Measurements from ENCODE around the gene SOBP. TPM values are rescaled to one million over a fixed set of nuclear protein-coding genes. Genes with fewer than 3 reads are reported as not detected.

Gene SOBP
- total RNA-seq, 1 experiment from 2014 or later: 0.22 TPM

GRCh38 chr6:107637316-107638315 lies 147.7 kb downstream of the SOBP start:
- H3K36me3 ChIP-seq (ENCODE audit: low read depth): no peaks in the 10 kb centered on the region
- no peak overlapping the region for H3K27ac ChIP-seq
- H3K9me3 ChIP-seq (ENCODE audit: insufficient read depth, low read depth): no peaks in the 10 kb centered on the region
- no peaks in the 10 kb centered on the region for H3K9me2 ChIP-seq (ENCODE audit: insufficient read depth)
- no TSS peak for BruUV-seq (replicated peaks)
- H3K4me1 ChIP-seq (replicated peaks; ENCODE audit: insufficient read depth): no peaks in the 10 kb centered on the region
- H4K20me1 ChIP-seq (ENCODE audit: insufficient read depth): no peaks in the 10 kb centered on the region
- no peaks in the 10 kb centered on the region for H3F3A ChIP-seq (ENCODE audit: insufficient read depth, low read depth)
- intact Hi-C loops (cut with micrococcal nuclease; ENCODE audit: unreplicated experiment): no loop called here
- no peak overlapping the region for H3K4me3 ChIP-seq
- TF ChIP-seq EZH2 (IDR thresholded peaks at IDR 0.05; ENCODE audit: low read depth) (no peak), CTCF (conservative IDR thresholded peaks at IDR 0.05) (no peak)
- CTCF ChIA-PET: no interaction called here
- no peaks in the 10 kb centered on the region for H3K27me3 ChIP-seq (ENCODE audit: insufficient read depth, low read depth)
- no peak overlapping the region for H3K4me2 ChIP-seq
- H2AFZ ChIP-seq: peak overlapping the region; percentile 24; the same call in 1 of the 2 replicates
- POLR2A ChIA-PET (ENCODE audit: unreplicated experiment): no interaction called here
- H3K79me2 ChIP-seq (ENCODE audit: low read depth): no peaks in the 10 kb centered on the region
- no peak for DNase-seq

GRCh38 chr6:107638493-107638892 lies 148.6 kb downstream of the SOBP start:
- no peaks in the 10 kb centered on the region for H3K36me3 ChIP-seq (ENCODE audit: low read depth)
- intact Hi-C loops (cut with micrococcal nuclease; ENCODE audit: unreplicated experiment): no loop called here
- TF ChIP-seq CTCF (conservative IDR thresholded peaks at IDR 0.05) (no peak), EZH2 (IDR thresholded peaks at IDR 0.05; ENCODE audit: low read depth) (no peak)
- CTCF ChIA-PET: no interaction called here
- no peak overlapping the region for H3K27ac ChIP-seq
- no peak overlapping the region for H2AFZ ChIP-seq
- no peak overlapping the region for H3K4me3 ChIP-seq
- no peaks in the 10 kb centered on the region for H3K9me3 ChIP-seq (ENCODE audit: insufficient read depth, low read depth)
- peaks cover under 1% of the 10 kb centered on the region; the same call in 1 of the 2 replicates for H3K4me1 ChIP-seq (replicated peaks; ENCODE audit: insufficient read depth)
- H3F3A ChIP-seq (ENCODE audit: insufficient read depth, low read depth): no peaks in the 10 kb centered on the region
- no peak for DNase-seq
- no peaks in the 10 kb centered on the region for H3K27me3 ChIP-seq (ENCODE audit: insufficient read depth, low read depth)
- H3K79me2 ChIP-seq (ENCODE audit: low read depth): no peaks in the 10 kb centered on the region
- H4K20me1 ChIP-seq (ENCODE audit: insufficient read depth): no peaks in the 10 kb centered on the region
- H3K9me2 ChIP-seq (ENCODE audit: insufficient read depth): no peaks in the 10 kb centered on the region
- no peak overlapping the region for H3K4me2 ChIP-seq
- POLR2A ChIA-PET (ENCODE audit: unreplicated experiment): no interaction called here
- no TSS peak for BruUV-seq (replicated peaks)

GRCh38 chr6:107639511-107639910 lies 149.6 kb downstream of the SOBP start:
- Histone ChIP-seq H3K27ac (no peak overlapping the region), H4K20me1 (ENCODE audit: insufficient read depth) (no peaks in the 10 kb centered on the region), H3K4me3 (no peak overlapping the region), H3K36me3 (ENCODE audit: low read depth) (no peaks in the 10 kb centered on the region), H3K9me3 (ENCODE audit: insufficient read depth, low read depth) (no peaks in the 10 kb centered on the region), H3K79me2 (ENCODE audit: low read depth) (no peaks in the 10 kb centered on the region), H3K27me3 (ENCODE audit: insufficient read depth, low read depth) (no peaks in the 10 kb centered on the region), H3K4me2 (no peak overlapping the region), H3F3A (ENCODE audit: insufficient read depth, low read depth) (peaks cover 6% of the 10 kb centered on the region; the same call in 1 of the 2 replicates), H2AFZ (no peak overlapping the region), H3K9me2 (ENCODE audit: insufficient read depth) (no peaks in the 10 kb centered on the region), H3K4me1 (replicated peaks; ENCODE audit: insufficient read depth) (peaks cover 10% of the 10 kb centered on the region)
- no peak for DNase-seq
- ChIA-PET POLR2A (ENCODE audit: unreplicated experiment) (no interaction called here), CTCF (no interaction called here)
- TF ChIP-seq EZH2 (IDR thresholded peaks at IDR 0.05; ENCODE audit: low read depth) (no peak), CTCF (conservative IDR thresholded peaks at IDR 0.05) (no peak)
- no TSS peak for BruUV-seq (replicated peaks)
- intact Hi-C loops (cut with micrococcal nuclease; ENCODE audit: unreplicated experiment): no loop called here

Measured in PC-9 (cell line).